Measurements from ENCODE around the gene KATNIP.

Gene KATNIP

DNA sequence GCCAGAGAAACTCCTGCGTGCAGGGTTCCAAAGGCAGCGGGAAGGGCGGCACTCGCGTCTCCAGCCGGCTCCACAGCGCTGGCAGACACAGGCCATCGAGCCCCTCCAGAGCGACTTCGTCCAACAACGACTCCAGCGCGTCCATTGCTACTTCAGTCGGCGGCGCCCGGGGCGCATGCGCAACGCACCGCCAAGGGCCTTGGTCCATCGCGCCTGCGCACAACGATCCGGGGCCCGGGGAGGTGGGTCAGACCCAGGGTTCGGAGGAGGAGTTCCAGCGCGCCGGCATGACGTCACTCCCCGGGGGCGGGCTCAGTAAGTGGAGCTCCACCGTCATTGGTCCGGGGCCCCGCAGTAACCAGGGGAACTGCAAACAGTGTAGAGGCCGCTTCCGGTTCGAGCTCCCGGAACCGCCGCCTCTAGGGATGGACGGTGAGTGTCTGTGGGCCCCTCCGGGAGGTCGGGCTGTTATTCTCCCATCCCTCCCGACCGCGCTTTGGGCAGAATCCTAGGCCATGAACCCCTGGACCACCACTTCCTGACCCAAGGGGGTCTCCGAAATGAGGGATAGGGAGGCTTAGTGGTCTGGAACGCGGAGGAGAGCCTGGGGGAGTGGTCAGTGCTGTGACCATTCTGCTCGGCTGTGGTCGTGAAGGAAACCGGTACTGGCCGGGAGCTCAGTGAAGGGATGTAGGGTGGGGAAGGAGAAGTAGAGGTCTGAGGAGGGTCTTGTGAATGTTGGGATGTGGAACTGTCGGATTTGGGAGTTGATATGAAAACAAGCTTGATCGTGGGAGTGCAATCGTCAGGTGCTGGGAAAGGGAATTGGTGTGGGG, at the start of gene KATNIP, which contains the start of gene GTF3C1:
KATNIP (plus strand) TSS at position 399 of the 836 bp plus-strand sequence; CDS start at position 426, 27 bp downstream.
GTF3C1 (minus strand) TSS at position 168 of the 836 bp plus-strand sequence; CDS start at position 145, 23 bp downstream.
- DNase-seq (ENCODE audit: low read depth in 2 of 2) = peak; percentile 100

DNA sequence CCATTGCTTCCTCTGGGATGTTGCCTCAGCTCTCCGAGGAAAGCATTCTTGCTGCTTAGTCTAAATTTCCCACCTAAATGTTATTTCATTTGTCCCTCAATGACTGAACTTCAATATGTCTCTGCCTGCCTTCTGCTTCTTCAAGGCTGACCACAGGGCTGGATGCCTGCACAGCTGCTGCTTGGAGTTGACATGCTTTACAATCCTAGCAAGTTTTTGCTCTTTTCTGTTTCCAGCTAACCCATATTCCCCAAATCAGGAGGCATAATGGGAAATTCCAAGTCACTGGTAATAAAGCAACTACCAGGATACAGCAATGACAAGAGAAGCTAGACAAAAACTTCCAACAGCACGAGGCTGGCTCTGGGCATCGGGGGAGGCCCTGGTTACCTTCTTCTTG, 49.1 kb upstream of the KATNIP start:
- no peak for DNase-seq (ENCODE audit: low read depth in 2 of 2)

DNA sequence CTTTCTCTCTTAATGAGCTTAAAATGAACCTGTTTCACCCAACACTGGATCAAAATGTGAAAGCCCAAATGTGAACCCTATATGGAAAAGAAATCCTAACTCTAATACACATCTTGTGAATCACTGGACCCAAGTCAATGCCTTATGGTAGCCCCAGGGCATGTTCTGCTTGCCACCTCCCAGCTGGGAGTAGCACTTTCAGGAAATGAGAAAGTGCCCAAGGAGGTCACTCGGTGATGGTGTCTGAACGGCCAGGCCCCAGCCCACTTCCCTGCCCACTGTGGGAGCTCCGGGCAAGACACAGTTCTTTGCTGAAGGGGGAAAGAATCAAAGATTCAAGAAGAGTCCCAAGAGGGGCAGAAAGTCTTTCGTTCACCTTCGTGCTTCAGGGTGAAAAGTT, 46.3 kb upstream of the KATNIP start:
- DNase-seq (ENCODE audit: low read depth in 2 of 2) = no peak

DNA sequence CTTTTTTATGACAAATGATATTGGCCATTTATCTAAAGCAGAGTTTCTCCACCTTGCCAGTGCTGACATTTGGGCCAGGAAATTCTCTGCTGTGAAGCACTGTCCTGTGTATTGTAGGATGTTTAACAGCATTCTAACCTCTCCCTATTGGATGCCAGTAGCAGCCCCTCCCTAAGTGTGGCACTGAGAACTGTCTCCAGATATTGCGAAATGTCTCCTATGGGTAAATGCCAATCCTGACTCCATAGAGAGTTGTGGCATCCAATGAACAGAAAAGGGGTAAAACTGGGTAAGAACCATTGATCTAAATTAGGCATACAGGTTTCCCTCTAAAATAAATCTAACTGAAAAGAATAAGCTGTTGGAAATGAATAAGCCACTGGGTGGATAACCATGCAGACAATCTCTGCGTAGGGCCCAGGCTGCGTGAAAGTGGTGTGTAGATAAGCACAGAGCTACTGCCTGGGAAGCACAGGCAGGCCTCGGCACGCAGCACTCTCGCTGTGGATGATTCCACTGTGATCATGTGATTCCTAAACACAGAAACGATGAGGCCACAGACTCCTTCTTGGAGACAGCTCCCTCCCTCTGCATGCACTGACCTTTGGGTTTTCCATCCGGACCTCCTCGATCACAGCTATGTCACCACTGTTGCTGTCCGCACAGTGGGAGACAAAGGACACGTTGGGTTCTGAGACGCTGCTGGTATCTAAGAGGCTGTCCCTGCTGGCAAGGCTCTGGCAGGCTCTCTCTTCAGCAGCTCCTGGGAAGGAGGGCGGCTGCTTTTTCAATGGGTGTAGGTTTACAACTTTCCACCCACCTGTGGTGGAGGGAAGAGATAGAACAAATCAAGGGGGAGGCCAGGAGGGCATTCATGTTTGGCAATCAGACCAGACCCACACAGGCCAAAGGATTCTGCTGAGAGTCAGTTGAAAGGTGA, 44.4 kb upstream of the KATNIP start:
- no peak for DNase-seq (ENCODE audit: low read depth in 2 of 2)

DNA sequence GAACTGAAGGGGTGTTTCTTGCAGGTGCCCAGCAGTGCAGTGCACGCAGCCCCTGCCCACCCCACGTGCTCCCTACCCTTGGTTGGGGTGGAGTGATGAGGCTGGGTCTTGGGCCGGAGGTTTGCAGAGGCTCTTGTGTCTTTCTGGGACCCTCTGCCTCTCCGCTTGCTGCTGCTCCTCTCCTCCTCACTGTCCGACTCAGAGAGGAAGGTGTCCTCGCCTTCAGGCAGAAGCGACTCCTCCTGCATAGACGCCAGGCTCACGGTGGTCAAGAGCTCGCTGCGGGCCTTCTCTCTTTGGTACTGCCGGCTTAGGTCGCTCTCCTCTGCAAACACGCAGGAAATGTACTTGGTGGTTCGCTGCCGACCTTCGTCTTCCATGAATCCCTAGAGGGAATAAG, 43.2 kb upstream of the KATNIP start:
- DNase-seq (ENCODE audit: low read depth in 2 of 2) = no peak

DNA sequence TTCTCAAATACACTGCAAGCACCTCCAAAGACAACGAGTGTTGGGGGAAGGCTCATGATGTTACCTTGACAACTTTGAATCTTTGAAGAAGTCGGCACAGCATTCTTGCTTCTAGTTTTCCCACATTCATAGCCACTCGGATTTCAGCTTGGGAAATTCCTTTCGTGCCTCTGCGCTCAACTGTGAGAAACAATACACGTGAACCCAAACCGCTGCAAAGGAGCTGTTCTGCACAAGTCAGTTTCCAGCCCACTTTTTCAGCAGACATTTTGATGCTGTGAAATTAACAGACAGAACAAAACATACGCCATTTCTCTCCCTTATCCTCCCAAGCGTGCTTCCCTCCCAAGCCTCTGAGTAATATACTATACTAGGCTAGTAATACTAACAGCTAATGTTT, 41.5 kb upstream of the KATNIP start:
- DNase-seq (ENCODE audit: low read depth in 2 of 2) = no peak

DNA sequence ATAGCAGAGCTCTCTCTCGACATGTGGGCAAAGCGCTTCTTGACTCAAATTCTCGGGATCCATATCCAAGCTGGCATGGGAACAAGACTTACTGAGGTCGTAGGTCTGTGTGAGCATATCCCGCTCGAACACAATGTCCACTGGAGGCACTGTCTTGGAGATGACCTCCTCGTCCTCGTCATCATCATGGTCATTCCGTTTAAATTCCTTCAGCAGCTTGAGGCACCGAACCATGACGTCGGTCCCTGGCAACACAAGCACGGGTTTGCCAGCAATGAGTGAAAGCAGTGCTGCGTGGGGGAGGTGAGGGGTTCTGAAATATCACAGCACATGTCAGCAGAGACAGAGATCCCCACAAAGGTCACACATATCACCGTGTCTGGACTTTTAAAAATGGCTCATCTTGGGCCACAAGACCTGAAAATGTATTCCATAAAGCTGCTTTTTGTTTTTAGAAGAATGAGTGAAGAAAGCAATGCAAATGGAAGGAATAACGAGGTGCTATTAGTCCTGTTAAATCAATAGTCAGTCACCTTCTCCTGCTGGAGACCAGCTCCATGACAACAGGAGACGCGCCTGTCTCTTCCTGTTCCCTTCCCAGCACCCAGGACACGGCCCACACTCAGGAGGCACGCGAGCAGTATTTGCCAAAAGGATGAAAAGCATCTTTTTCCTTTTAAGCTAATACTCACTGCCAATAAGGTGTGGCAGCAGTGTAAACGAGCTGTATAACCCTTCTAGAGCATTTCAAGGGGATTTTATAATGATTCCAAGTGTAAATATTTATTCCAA, 38.1 kb upstream of the KATNIP start:
- DNase-seq (ENCODE audit: low read depth in 2 of 2) = no peak

DNA sequence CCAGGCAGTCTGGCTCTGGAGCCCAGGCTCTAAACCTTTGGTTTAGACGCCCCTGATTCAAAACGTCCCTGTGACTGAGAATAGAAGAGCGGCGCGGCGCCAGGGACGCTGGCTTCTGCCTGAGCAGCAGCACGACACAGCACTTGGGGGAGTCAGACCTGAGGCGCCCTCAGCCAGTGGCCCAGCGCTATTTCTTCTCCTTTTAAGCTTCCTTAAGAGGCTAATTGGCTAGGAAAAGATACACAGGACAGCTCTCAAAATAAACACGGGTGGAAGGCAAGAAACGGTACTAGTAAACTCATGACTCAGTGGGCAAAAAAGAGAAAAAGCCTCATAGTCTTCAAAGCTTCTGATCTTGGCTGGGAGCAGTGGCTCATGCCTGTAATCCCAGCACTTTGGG, 35.1 kb upstream of the KATNIP start:
- DNase-seq (ENCODE audit: low read depth in 2 of 2) = no peak

DNA sequence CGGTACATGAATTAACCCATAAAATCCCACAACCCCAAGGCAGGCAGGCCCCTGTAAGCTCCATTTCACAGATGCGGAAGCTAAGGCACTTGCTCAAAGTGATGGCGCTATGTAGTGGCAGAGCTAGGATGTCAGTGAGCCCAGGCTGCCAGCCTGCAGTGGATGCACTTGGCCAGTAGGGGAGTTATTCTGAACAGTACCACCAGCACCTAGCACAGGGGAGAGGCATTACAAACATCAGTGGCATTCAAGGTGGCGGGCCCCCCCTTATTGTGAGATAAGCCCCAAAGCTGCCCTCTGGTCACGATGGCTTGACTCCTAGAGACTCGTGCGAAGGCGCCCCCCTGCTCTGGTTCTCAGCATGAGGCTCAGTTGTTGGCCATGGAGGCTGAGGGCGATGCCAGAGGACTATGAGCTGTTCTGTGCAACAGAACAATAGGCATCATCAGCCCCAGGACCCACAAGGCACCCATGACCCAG, 34.0 kb upstream of the KATNIP start:
- peak in 1 of 2 donors; percentile 26 for DNase-seq (ENCODE audit: low read depth in 2 of 2)

DNA sequence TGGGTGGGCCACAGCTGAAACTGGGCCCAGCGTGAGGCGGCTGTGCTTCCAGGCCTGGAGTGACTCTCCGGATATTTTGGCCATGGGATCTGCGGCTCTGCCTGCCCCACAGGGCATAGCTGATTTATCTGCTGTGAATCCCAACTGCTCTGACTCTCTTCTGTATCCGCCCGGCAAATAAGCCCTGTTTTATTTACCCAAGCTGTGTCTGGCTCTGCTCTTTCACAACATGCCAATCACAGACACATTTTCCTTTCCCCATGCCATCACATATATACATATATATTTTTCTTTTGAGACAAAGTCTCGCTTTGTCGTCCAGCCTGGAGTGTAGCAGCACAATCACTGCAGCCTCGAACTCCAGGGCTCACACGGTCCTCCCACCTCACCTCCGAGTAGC, 33.6 kb upstream of the KATNIP start:
- no peak for DNase-seq (ENCODE audit: low read depth in 2 of 2)

DNA sequence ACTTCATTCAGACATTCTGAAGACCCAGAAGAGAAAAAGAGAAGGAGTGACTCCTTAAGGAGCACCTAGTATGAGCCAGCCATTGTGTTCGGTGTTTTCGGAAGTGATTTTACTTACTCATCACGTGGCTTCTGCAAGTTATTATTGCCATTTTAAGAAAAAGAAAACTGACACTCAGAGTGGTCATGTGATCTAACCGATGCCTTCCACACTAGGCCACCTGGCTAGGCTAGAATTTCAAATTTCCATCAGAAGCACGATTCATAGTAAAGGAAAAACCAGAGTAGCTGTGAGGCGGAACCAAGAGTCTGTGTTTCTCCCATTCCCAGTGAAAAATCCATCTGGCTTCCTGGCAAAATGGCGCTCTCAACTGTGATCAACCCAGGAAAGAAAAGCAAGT, 32.3 kb upstream of the KATNIP start:
- DNase-seq (ENCODE audit: low read depth in 2 of 2) = no peak

DNA sequence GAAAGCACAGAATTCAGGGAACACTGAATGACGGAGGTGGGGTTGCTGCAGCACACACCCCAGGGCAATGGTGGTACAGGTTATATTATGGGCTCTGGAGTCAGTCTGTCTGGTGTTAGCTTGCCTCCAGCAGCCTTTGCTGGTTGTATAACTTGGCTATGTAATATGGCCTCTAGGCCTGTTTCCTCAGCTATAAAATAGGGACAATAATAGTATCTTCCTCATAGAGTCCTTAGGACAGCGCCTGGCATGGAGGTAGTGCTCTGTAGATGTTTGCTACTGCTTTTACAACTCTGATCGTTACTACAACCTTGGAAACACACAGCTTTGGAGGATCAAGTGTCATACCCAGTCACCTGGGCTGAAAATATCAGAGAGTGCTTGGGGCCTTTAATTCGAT, 31.7 kb upstream of the KATNIP start:
- DNase-seq (ENCODE audit: low read depth in 2 of 2) = no peak

DNA sequence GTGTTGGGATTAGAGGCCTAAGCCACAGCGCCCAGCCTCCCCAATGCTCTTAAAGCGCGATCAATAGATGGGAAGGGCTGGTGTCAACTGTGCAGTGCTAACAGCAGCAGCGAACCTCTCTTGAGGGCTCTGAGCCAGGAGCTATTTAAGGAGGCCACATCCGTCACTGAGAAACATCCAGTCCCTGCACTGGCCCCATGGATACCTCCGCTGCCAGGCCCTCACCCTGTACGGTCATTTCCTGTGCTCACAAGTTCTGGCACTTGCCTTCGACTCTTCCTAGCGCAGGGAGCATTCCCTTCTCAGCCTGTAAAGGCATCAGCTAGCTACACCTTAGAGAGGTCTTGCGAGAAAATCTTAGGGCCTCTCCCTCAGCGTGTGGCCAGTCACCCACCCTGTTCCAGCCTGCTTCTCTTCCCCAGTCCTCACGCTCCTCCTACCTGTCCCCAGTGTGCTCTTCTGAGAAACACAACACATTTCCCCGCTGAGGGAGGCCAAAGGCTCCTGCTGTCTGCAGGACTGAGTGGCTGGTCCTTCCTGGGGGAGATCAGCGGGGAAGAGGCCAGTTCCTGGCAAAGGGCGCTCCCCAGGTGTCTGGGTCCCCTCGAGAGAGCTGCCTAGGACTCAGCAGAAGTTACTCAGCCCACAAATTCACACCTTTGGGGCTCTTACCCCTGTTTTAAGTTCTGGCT, 28.8 kb upstream of the KATNIP start:
- no peak for DNase-seq (ENCODE audit: low read depth in 2 of 2)

DNA sequence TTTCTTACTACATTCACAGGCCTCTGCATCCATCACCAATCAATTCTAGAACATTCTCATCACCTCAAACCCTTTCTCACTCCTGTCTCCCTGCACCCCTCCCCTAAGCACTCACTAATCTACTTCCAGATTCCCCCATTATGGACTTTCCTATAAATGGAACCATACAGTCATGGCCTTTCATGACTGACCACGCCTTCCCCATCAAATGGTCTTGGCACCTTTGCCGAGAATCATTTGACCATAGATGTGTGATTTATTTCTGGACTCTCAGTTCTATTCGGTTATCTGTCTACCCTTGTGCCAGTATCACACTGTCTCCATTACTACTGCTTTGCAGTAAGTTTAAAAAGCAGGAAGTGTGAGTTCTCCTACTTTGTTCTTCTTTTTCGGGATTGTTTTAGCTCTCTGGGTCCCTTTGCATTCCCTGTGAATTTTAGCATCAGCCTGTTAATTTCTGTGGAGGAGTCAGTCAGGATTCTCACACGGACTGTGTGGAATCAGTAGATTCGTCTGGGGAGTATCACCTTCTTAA, 27.7 kb upstream of the KATNIP start:
- no peak for DNase-seq (ENCODE audit: low read depth in 2 of 2)

DNA sequence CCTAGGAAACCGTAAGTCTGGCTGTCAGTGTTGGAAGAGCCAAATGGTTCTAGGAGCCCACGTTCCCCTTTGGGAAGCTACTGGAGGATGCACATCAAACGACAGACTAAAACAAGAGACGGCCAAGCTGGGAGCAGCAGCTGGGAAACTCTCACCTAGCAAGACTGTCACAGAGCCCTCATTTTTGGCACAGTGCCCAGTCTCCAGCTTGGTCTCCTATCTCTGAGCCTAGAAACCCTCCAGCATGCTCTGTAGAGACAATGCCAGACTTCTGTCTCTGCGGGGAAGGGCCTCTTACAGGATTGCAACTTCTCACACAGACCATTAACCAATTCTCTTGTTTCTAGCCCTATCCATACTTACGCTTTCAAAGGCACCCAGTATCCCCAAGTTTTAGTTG, 23.8 kb upstream of the KATNIP start:
- no peak for DNase-seq (ENCODE audit: low read depth in 2 of 2)

DNA sequence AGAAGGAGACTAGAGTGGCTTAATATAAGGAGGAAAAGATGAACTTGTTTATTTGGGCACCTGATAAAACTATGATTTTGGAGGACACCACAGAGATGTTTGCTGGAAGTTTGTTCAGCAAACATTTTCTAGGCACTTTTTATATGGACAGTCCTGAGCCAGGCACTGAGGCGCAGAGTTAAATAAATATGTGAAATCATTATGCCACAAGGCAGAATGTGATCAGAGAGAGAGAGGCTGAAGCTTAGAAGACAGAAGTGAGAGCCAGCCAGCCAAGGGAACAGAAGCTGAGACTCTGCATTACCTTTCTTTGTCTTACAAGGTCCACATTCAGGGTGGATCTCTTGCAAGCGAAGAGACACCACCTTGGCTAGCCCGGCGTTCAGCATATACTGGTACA, 21.6 kb upstream of the KATNIP start:
- no peak for DNase-seq (ENCODE audit: low read depth in 2 of 2)

DNA sequence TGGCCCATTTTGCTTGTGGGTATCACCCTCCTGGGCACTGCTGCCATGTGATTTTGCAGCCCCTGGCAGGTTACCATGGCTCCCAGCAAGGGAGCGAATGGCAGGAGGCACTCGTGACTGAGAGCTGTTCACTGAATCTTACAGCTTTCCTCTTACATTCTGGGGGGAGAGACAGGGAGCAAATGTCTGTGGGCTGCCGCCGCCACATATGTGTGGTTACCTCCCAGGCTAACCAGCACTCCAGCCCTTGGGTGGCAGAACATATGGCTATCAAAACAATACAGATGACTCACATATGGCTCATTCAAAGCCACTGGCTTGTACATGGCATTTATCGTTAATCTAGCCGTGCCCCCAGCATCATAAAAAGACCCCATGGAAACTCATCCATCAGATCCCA, 20.0 kb upstream of the KATNIP start:
- DNase-seq (ENCODE audit: low read depth in 2 of 2) = no peak

DNA sequence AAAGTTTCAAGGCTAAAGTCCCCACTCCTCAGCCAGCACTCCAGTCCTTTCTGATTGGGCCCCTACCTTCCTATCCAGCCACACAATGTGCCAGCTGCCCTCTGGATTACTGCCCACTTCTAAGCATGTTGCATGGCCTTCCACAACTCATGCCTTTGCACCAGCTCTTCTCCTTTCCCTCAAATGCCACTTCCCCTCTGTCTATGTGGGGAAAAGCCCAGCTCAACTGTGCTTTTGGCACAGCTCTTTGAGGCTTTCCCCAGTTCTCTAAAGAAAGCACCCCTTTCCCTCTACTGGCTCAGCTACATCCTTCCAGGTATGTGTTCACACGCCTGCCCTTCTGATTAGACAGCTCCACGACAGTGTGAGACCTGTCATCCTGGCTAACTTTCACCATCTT, 18.8 kb upstream of the KATNIP start:
- no peak for DNase-seq (ENCODE audit: low read depth in 2 of 2)

DNA sequence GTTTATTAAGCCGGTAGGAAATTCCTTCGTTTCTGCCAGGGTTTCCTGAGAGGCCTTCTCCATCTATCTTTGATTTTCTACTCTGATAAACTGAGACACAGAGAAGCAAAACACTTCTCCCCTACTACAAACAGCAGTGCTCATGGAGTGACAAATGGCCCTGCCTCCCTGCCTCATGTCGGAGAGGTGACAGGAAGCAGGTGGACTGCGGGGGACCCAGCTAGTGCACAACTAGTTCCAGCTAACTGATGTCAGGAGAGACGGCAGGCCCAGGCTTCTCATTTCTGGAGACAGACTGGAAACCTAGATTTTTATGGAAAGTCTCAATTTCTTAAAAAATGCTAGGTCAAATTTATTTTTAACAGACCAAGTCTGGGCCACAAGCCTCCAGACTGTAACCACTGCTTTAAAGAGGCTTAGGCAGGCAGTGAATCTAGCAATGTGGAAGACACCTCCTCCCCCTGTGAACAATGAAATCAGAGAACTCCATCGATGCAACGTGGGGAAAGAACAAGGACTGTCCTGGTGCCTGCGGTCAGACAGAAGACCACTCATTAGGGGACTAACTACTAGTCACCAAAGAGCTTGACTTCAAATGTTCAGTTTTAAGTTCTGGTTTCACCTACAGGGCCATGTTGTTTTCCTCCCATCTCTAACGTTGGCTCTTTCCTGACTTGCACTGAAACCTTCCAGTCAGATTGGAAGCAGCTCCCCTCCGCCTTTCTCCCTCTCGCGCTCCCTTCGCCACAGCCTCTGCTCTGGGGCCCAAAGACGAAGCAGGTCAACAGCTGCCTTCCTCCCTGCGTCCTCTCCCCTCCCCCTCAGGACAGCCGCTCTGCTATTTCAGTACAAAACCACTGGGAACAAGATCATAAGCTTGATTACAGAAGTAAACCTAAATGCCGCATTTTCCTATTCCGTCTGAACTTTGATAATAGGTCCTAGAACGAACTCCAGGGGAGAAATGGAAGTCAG, 17.8 kb upstream of the KATNIP start:
- DNase-seq (ENCODE audit: low read depth in 2 of 2) = no peak

DNA sequence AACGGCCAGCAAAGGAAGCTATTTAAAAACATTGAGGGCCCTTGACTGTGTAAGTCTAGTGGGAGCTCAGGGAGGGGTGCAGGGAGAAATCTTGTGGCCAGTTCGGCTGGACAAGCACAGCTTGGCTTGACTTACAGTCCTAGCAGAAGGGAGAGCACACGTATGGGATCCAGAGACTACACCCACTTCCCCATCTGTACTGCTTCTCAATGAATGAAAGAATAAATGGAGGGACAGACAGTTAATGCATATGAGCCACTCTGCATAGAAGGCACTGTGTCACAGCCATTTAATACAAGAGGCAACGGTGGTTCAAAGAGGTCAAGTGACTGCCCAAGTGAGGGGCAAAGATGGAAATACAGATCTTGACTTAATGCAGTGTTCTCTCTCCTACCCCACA, 15.7 kb upstream of the KATNIP start:
- DNase-seq (ENCODE audit: low read depth in 2 of 2) = no peak
